Measurements from ENCODE around the gene TMEM19.
A peak's percentile ranks its signal among the peaks of the same experiment; 100 is the strongest.

TMEM19 gene

GRCh38 chr12:71685914-71686657 is at the start of gene TMEM19:
Gene TMEM19, plus strand, starts transcription at chr12:71686082. Its CDS starts 599 bp downstream, at chr12:71686681.
- DNase-seq (ENCODE audit: low spot score) = peak; percentile 96

- DNase-seq (ENCODE audit: low spot score) = peak; percentile 63
Observed at GRCh38 chr12:71636704-71637115, 49.2 kb upstream of the TMEM19 start.

- DNase-seq (ENCODE audit: low spot score) = no peak
Observed at GRCh38 chr12:71638499-71638898, 47.4 kb upstream of the TMEM19 start.

GRCh38 chr12:71639341-71639760 is 46.5 kb upstream of the TMEM19 start:
- no peak for DNase-seq (ENCODE audit: low spot score)

GRCh38 chr12:71640316-71640715 is 45.6 kb upstream of the TMEM19 start:
- no peak for DNase-seq (ENCODE audit: low spot score)

GRCh38 chr12:71641390-71641789 is 44.5 kb upstream of the TMEM19 start:
- no peak for DNase-seq (ENCODE audit: low spot score)

GRCh38 chr12:71642264-71642663 is 43.6 kb upstream of the TMEM19 start:
- DNase-seq (ENCODE audit: low spot score) = no peak

GRCh38 chr12:71645268-71645667 is 40.6 kb upstream of the TMEM19 start:
- DNase-seq (ENCODE audit: low spot score) = no peak

GRCh38 chr12:71646512-71646911 is 39.4 kb upstream of the TMEM19 start:
- no peak for DNase-seq (ENCODE audit: low spot score)

- no peak for DNase-seq (ENCODE audit: low spot score)
Observed at GRCh38 chr12:71648537-71648936, 37.3 kb upstream of the TMEM19 start.

GRCh38 chr12:71649401-71649800 is 36.5 kb upstream of the TMEM19 start:
- DNase-seq (ENCODE audit: low spot score) = no peak

GRCh38 chr12:71652656-71653055 is 33.2 kb upstream of the TMEM19 start:
- DNase-seq (ENCODE audit: low spot score) = peak; percentile 11

- DNase-seq (ENCODE audit: low spot score) = no peak
Observed at GRCh38 chr12:71653137-71653536, 32.7 kb upstream of the TMEM19 start.

- no peak for DNase-seq (ENCODE audit: low spot score)
Observed at GRCh38 chr12:71654200-71654599, 31.7 kb upstream of the TMEM19 start.

GRCh38 chr12:71655495-71655894 is 30.4 kb upstream of the TMEM19 start:
- DNase-seq (ENCODE audit: low spot score) = no peak

GRCh38 chr12:71655907-71656306 is 30.0 kb upstream of the TMEM19 start:
- no peak for DNase-seq (ENCODE audit: low spot score)

GRCh38 chr12:71656740-71657139 is 29.1 kb upstream of the TMEM19 start:
- DNase-seq (ENCODE audit: low spot score) = no peak

- DNase-seq (ENCODE audit: low spot score) = peak; percentile 17
Observed at GRCh38 chr12:71661977-71662530, 23.8 kb upstream of the TMEM19 start.

GRCh38 chr12:71662849-71663560 is 22.9 kb upstream of the TMEM19 start:
- peak; percentile 63 for DNase-seq (ENCODE audit: low spot score)

- DNase-seq (ENCODE audit: low spot score) = peak; percentile 94
Observed at GRCh38 chr12:71663561-71664410, 22.1 kb upstream of the TMEM19 start, which contains the start of the genes THAP2 and ZFC3H1. Gene THAP2, plus strand, starts transcription at chr12:71664301. Its CDS starts 209 bp downstream, at chr12:71664510. Gene ZFC3H1, minus strand, starts transcription at chr12:71663848. Its CDS starts 238 bp downstream, at chr12:71663610.

GRCh38 chr12:71664411-71665089 is 21.3 kb upstream of the TMEM19 start:
- DNase-seq (ENCODE audit: low spot score) = peak; percentile 8
